A549 (cell line): ENCODE data around the gene SLIT1.
"Not testable (repeated sequence)": the region's sequence is repeated elsewhere in the genome, so short reads cannot be mapped to it uniquely, and the experiment has no call there.

Experiments
- CEBPB ChIP-seq, 2 experiments: fragments of >200 bp in 1 of 2; sonication (Bioruptor Twin) in 1 of 2; formaldehyde crosslinking in 1 of 2; IDR thresholded peaks; 2 replicates each; pipeline ENCODE4 v1.6.1; 2012 to 2016
- CTCF ChIP-seq: fragments of >200 bp; sonication (Bioruptor Twin); formaldehyde crosslinking; IDR thresholded peaks from 3 replicates; pipeline ENCODE4 v1.5.1; 2016
- HDAC2 ChIP-seq: fragments of 200-600 bp; sonication (generic); IDR thresholded peaks from 2 replicates; pipeline ENCODE4 v1.6.1; 2016
- MYC ChIP-seq: IDR thresholded peaks from 2 replicates; pipeline ENCODE4 v1.6.1; 2012; ENCODE audit warnings: mild to moderate bottlenecking, inconsistent platforms, low read length, improper control_type of control experiment, borderline replicate concordance
- PHF8 ChIP-seq: fragments of 200-600 bp; sonication (generic); IDR thresholded peaks from 2 replicates; pipeline ENCODE4 v1.6.1; 2016; ENCODE audit warnings: low read depth, mild to moderate bottlenecking, antibody characterized with exemption, moderate library complexity, borderline replicate concordance
- POLR2A ChIP-seq: IDR thresholded peaks from 2 replicates; pipeline ENCODE4 v1.6.1; 2012; ENCODE audit warnings: mild to moderate bottlenecking, low read length
- RFX5 ChIP-seq: fragments of 450-650 bp; IDR thresholded peaks from 2 replicates; pipeline ENCODE4 v1.7.1; 2014; ENCODE audit warnings: antibody characterized with exemption, mild to moderate bottlenecking, moderate library complexity
- RNF2 ChIP-seq: fragments of 200-600 bp; sonication (generic); IDR thresholded peaks from 2 replicates; pipeline ENCODE4 v1.6.1; 2016; ENCODE audit warnings: low read depth, mild to moderate bottlenecking, antibody characterized with exemption, moderate library complexity, borderline replicate concordance
- SMC3 ChIP-seq: fragments of >200 bp; sonication (Bioruptor Twin); formaldehyde crosslinking; IDR thresholded peaks from 3 replicates; pipeline ENCODE4 v1.6.1; 2018; ENCODE audit warnings: inconsistent platforms
- ZC3H11A ChIP-seq: fragments of 450-650 bp; IDR thresholded peaks from 2 replicates; pipeline ENCODE4 v1.6.1; 2014; ENCODE audit warnings: antibody characterized with exemption, mild to moderate bottlenecking

- not testable (repeated sequence) for TF ChIP-seq CTCF; CEBPB (IDR thresholded peaks at IDR 0.05); MYC; POLR2A; RFX5; RNF2; ZC3H11A; PHF8; HDAC2; SMC3
These were observed 103.2 kb downstream of the SLIT1 start for GRCh38 chr10:97082575-97082974.
